ENCODE measurements around the gene PPP1CC. TPM values are rescaled to one million over a fixed set of nuclear protein-coding genes. Genes with fewer than 3 reads are reported as not detected.

PPP1CC gene
- polyA plus RNA-seq, 1 experiment = 167 TPM

- peaks cover 4% of the 10 kb centered on the region for H3K27me3 ChIP-seq (ENCODE audit: control insufficient read depth, insufficient read depth, low read length)
- H3K9me3 ChIP-seq (ENCODE audit: control insufficient read depth, insufficient read depth, low read length) = no peaks in the 10 kb centered on the region
- H3K27ac ChIP-seq (ENCODE audit: low read depth, low read length) = no peak overlapping the region
- no peak overlapping the region for H3K4me3 ChIP-seq (ENCODE audit: low read depth, low read length)
- CTCF ChIA-PET = interaction anchor here (0.6 kb wide), 1 partner anchor 247 kb away, joined by 3 read pairs; no protein-coding TSS in a partner anchor
- DNase-seq (ENCODE audit: low read depth, low spot score) = no peak
- TF ChIP-seq CTCF (IDR thresholded peaks at IDR 0.05; ENCODE audit: low read depth, low read length) = no peak
- POLR2A ChIA-PET = no interaction called here
Measured at GRCh38 chr12:110677982-110678381, 64.7 kb downstream of the PPP1CC start.

GRCh38 chr12:110677206-110677911 lies 65.3 kb downstream of the PPP1CC start:
- Histone ChIP-seq H3K4me3 (ENCODE audit: low read depth, low read length) (no peak overlapping the region), H3K27ac (ENCODE audit: low read depth, low read length) (no peak overlapping the region), H3K9me3 (ENCODE audit: control insufficient read depth, insufficient read depth, low read length) (no peaks in the 10 kb centered on the region), H3K27me3 (ENCODE audit: control insufficient read depth, insufficient read depth, low read length) (peaks cover 4% of the 10 kb centered on the region)
- ChIA-PET CTCF (interaction anchor here (0.6 kb wide), 1 partner anchor 246 kb away, joined by 3 read pairs; no protein-coding TSS in a partner anchor), POLR2A (no interaction called here)
- no peak for DNase-seq (ENCODE audit: low read depth, low spot score)
- TF ChIP-seq CTCF (IDR thresholded peaks at IDR 0.05; ENCODE audit: low read depth, low read length) = no peak

GRCh38 chr12:110676171-110676570 lies 66.5 kb downstream of the PPP1CC start:
- ChIA-PET CTCF (no interaction called here), POLR2A (no interaction called here)
- no peak for TF ChIP-seq CTCF (IDR thresholded peaks at IDR 0.05; ENCODE audit: low read depth, low read length)
- no peak for DNase-seq (ENCODE audit: low read depth, low spot score)
- Histone ChIP-seq H3K4me3 (ENCODE audit: low read depth, low read length) (no peak overlapping the region), H3K27ac (ENCODE audit: low read depth, low read length) (no peak overlapping the region), H3K27me3 (ENCODE audit: control insufficient read depth, insufficient read depth, low read length) (peaks cover 4% of the 10 kb centered on the region), H3K9me3 (ENCODE audit: control insufficient read depth, insufficient read depth, low read length) (no peaks in the 10 kb centered on the region)

- Histone ChIP-seq H3K9me3 (ENCODE audit: control insufficient read depth, insufficient read depth, low read length) (peaks cover under 1% of the 10 kb centered on the region), H3K27ac (ENCODE audit: low read depth, low read length) (no peak overlapping the region), H3K4me3 (ENCODE audit: low read depth, low read length) (no peak overlapping the region), H3K27me3 (ENCODE audit: control insufficient read depth, insufficient read depth, low read length) (peaks cover 3% of the 10 kb centered on the region)
- POLR2A ChIA-PET = no interaction called here
- DNase-seq (ENCODE audit: low read depth, low spot score) = no peak
- no peak for TF ChIP-seq CTCF (IDR thresholded peaks at IDR 0.05; ENCODE audit: low read depth, low read length)
- CTCF ChIA-PET = no interaction called here
Measured at GRCh38 chr12:110670161-110670701, 72.5 kb downstream of the PPP1CC start.

Other genes starting within 250 kb of the PPP1CC start
- gene VPS29, start 240.8 kb downstream of the PPP1CC start, polyA plus RNA-seq (2011; rRNA removed) = 135 and 170 TPM in 2 replicates
- gene RAD9B, start 240.6 kb downstream of the PPP1CC start, polyA plus RNA-seq (2011; rRNA removed) = 0.07 and 0.26 TPM in 2 replicates
- gene PPTC7, start 159.6 kb downstream of the PPP1CC start, polyA plus RNA-seq (2011; rRNA removed) = 9.3 and 11.4 TPM in 2 replicates
- 32.7 and 35.4 TPM in 2 replicates for gene TCTN1, start 128.8 kb downstream of the PPP1CC start, polyA plus RNA-seq (2011; rRNA removed)
- 6.5 and 6.9 TPM in 2 replicates for gene HVCN1, start 53.8 kb downstream of the PPP1CC start, polyA plus RNA-seq (2011; rRNA removed)
- not detected in 2 replicates for gene CCDC63, start 104.1 kb upstream of the PPP1CC start, polyA plus RNA-seq (2011; rRNA removed)
- gene MYL2, start 177.7 kb upstream of the PPP1CC start, polyA plus RNA-seq (2011; rRNA removed) = not detected in 2 replicates

All from AG04450 (cell line).